CD8-positive, alpha-beta memory T cell (primary cell): ENCODE results near the gene ABCA12. TPM values are rescaled to one million over a fixed set of nuclear protein-coding genes. Genes with fewer than 3 reads are reported as not detected.

ENCODE experiments used
- CTCF ChIA-PET: fragments of 350-600 bp; sonication (Branson Sonifier 250); formaldehyde crosslinking; loops from one replicate; lab custom pipeline; 2021; ENCODE audit warnings: antibody characterized with exemption; lab: Charles Lee
- POLR2A ChIA-PET: fragments of 350-600 bp; sonication (Branson Sonifier 250); formaldehyde crosslinking; loops from one replicate; lab custom pipeline; 2021; ENCODE audit warnings: antibody characterized with exemption; lab: Charles Lee
- DNase-seq, 5 donors: peaks; one replicate each; pipeline versions ENCODE4 v3.0.0 to v3.0.0-alpha.2; 2020 to 2022; ENCODE audit warnings: mixed read lengths in 1 of 5
- H3K27ac ChIP-seq: one replicate; pipeline ENCODE4 v1.7.0; 2013; ENCODE audit warnings: low read depth, mild to moderate bottlenecking, low read length, moderate library complexity
- H3K27me3 ChIP-seq: 2 replicates; pipeline ENCODE4 v1.7.0; 2013; ENCODE audit warnings: low read length, mild to moderate bottlenecking; ENCODE audit not compliant: insufficient read depth, poor library complexity, severe bottlenecking
- H3K36me3 ChIP-seq: 2 replicates; pipeline ENCODE4 v1.7.0; 2013; ENCODE audit warnings: mild to moderate bottlenecking, low read length, moderate library complexity; ENCODE audit not compliant: insufficient read depth
- H3K4me1 ChIP-seq: 2 replicates; pipeline ENCODE4 v1.7.0; 2013; ENCODE audit warnings: mild to moderate bottlenecking, low read length, moderate library complexity; ENCODE audit not compliant: insufficient read depth
- H3K4me3 ChIP-seq: 2 replicates; pipeline ENCODE4 v1.7.0; 2013; ENCODE audit warnings: mild to moderate bottlenecking, low read length
- H3K9me3 ChIP-seq: 2 replicates; pipeline ENCODE4 v1.7.0; 2013; ENCODE audit warnings: mild to moderate bottlenecking, low read length
- H3K27ac Mint-ChIP-seq, 8 donors: one replicate each; pipeline ENCODE4 v1.8.0; 2020 to 2021; ENCODE audit warnings: mixed read lengths in 8 of 8, mild to moderate bottlenecking in 6 of 8, inconsistent platforms in 3 of 8, moderate library complexity in 3 of 8
- H3K27me3 Mint-ChIP-seq, 2 donors: one replicate each; pipeline ENCODE4 v1.8.0; 2020 to 2021; ENCODE audit warnings: mixed read lengths in 2 of 2, mild to moderate bottlenecking in 1 of 2, moderate library complexity in 1 of 2
- H3K36me3 Mint-ChIP-seq, 3 donors: one replicate each; pipeline ENCODE4 v1.8.0; 2020 to 2021; ENCODE audit warnings: mixed read lengths in 3 of 3, inconsistent platforms in 1 of 3, mild to moderate bottlenecking in 1 of 3
- H3K4me1 Mint-ChIP-seq, 3 donors: one replicate each; pipeline ENCODE4 v1.8.0; 2020 to 2021; ENCODE audit warnings: mixed read lengths in 3 of 3, inconsistent platforms in 1 of 3, mild to moderate bottlenecking in 1 of 3
- H3K4me3 Mint-ChIP-seq, 7 donors: one replicate each; pipeline ENCODE4 v1.8.0; 2020 to 2021; ENCODE audit warnings: mixed read lengths in 7 of 7, mild to moderate bottlenecking in 6 of 7, moderate library complexity in 4 of 7, inconsistent platforms in 2 of 7
- H3K9me3 Mint-ChIP-seq, 5 donors: one replicate each; pipeline ENCODE4 v1.8.0; 2020 to 2022; ENCODE audit warnings: mixed read lengths in 5 of 5, mild to moderate bottlenecking in 3 of 5, moderate library complexity in 2 of 5, inconsistent platforms in 1 of 5
- polyA plus RNA-seq: library from polyadenylated mRNA; unstranded; fragments of 300-500 nt; fragmentation: Illumina TruSeq; gene quantifications from one replicate; pipeline ENCODE4 v1.2.3, GENCODE V29; 2021
- total RNA-seq, 2 experiments: library from RNA; stranded (reverse); gene quantifications; one replicate each; pipeline ENCODE4 v1.2.3, GENCODE V29; 2021

The ABCA12 gene
- total and polyA plus RNA-seq, 3 experiments from 2014 or later: not detected

DNA sequence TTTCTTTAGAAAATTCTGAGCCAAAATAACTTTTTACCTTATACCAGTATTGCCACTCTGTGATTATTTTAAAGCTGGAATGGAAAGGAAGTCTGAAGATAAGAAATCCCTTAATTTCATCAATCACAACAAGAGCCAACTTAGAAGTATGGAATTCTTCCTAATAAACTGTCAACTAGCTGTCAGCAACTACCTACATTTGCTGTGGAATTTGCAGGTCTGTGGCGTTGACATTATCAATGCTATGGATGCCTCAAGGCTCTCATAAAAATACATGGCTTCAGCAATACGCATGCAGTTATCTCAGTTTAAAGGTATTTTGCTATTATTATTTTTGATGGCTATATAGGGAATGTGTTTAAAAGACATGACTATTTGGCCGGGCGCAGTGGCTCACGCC lies 108.5 kb downstream of the ABCA12 start:
- H3K36me3 Mint-ChIP-seq: no peaks in the 10 kb centered on the region
- no peaks in the 10 kb centered on the region for H3K4me1 Mint-ChIP-seq
- ChIA-PET CTCF (no interaction called here), POLR2A (no interaction called here)
- no peak overlapping the region for H3K4me3 Mint-ChIP-seq
- Histone ChIP-seq H3K27me3 (no peaks in the 10 kb centered on the region), H3K4me1 (no peaks in the 10 kb centered on the region), H3K4me3 (no peak overlapping the region), H3K27ac (no peak overlapping the region), H3K36me3 (no peaks in the 10 kb centered on the region), H3K9me3 (no peaks in the 10 kb centered on the region)
- no peaks in the 10 kb centered on the region for H3K9me3 Mint-ChIP-seq
- no peak for DNase-seq
- H3K27ac Mint-ChIP-seq: no peak overlapping the region
- no peaks in the 10 kb centered on the region for H3K27me3 Mint-ChIP-seq

GRCh38 chr2:215028231-215028630 lies 110.2 kb downstream of the ABCA12 start:
- H3K27ac Mint-ChIP-seq: no peak overlapping the region
- no peak overlapping the region for H3K27ac ChIP-seq
- peaks cover 0 to 1% of the 10 kb centered on the region in 2 donors for H3K27me3 Mint-ChIP-seq
- POLR2A ChIA-PET: no interaction called here
- H3K9me3 Mint-ChIP-seq: no peaks in the 10 kb centered on the region
- H3K36me3 Mint-ChIP-seq: no peaks in the 10 kb centered on the region
- H3K4me3 ChIP-seq: no peak overlapping the region
- no peaks in the 10 kb centered on the region for H3K4me1 ChIP-seq
- no peaks in the 10 kb centered on the region for H3K27me3 ChIP-seq
- no peaks in the 10 kb centered on the region for H3K9me3 ChIP-seq
- CTCF ChIA-PET: no interaction called here
- no peak for DNase-seq
- no peak overlapping the region for H3K4me3 Mint-ChIP-seq
- no peaks in the 10 kb centered on the region for H3K36me3 ChIP-seq
- H3K4me1 Mint-ChIP-seq: no peaks in the 10 kb centered on the region

DNA sequence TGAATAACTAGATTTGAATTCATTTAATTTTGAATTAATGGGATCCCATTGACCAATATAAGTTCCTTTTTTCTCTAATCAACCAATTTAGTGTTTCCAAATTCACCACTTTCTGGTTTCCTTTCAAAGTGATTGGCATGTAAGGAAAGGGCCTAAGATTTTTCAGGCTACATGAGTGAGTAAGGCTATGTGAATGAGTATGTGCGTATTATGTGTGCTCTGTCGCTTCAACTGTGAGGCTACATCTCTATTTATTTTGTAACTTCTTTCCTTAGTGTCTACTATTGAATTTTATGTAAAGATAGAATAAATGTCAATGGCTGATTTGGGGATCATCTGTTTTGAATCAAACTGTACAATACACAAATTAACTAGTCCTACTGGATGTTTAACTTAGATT lies 110.6 kb downstream of the ABCA12 start:
- Histone ChIP-seq H3K27ac (no peak overlapping the region), H3K4me3 (no peak overlapping the region), H3K4me1 (no peaks in the 10 kb centered on the region), H3K36me3 (no peaks in the 10 kb centered on the region), H3K9me3 (no peaks in the 10 kb centered on the region), H3K27me3 (no peaks in the 10 kb centered on the region)
- Mint-ChIP-seq H3K4me3 (no peak overlapping the region), H3K9me3 (no peaks in the 10 kb centered on the region), H3K27me3 (peaks cover 0 to 1% of the 10 kb centered on the region in 2 donors), H3K36me3 (no peaks in the 10 kb centered on the region), H3K4me1 (no peaks in the 10 kb centered on the region), H3K27ac (no peak overlapping the region)
- no peak for DNase-seq
- CTCF ChIA-PET: no interaction called here
- POLR2A ChIA-PET: no interaction called here

DNA sequence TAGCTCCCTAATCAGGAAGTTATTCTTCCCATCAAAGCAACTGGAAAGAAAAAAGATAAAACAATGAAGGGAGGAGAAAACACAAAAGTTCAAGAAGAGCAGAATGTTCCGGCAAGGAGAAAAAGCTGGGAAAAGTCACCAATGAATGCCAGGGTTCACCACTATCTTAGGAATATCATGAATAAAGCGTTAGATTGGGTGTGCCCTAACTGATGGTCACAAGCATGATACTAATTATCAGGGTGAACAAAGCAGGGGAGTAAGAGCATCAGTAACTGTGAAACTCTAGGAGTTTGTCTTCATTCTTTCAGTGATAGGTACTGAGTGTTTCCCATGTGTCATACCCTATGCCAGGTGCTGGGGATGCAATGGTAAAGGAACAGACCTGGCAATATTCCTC lies 115.5 kb downstream of the ABCA12 start:
- Histone ChIP-seq H3K4me1 (no peaks in the 10 kb centered on the region), H3K4me3 (no peak overlapping the region), H3K9me3 (no peaks in the 10 kb centered on the region), H3K27me3 (no peaks in the 10 kb centered on the region), H3K36me3 (no peaks in the 10 kb centered on the region), H3K27ac (no peak overlapping the region)
- H3K27ac Mint-ChIP-seq: no peak overlapping the region
- no peaks in the 10 kb centered on the region for H3K36me3 Mint-ChIP-seq
- no peak for DNase-seq
- POLR2A ChIA-PET: no interaction called here
- CTCF ChIA-PET: no interaction called here
- peaks cover 0 to 7% (median 5%) of the 10 kb centered on the region in 3 donors for H3K4me1 Mint-ChIP-seq
- no peaks in the 10 kb centered on the region for H3K9me3 Mint-ChIP-seq
- peaks cover 0 to 1% of the 10 kb centered on the region in 2 donors for H3K27me3 Mint-ChIP-seq
- no peak overlapping the region for H3K4me3 Mint-ChIP-seq

DNA sequence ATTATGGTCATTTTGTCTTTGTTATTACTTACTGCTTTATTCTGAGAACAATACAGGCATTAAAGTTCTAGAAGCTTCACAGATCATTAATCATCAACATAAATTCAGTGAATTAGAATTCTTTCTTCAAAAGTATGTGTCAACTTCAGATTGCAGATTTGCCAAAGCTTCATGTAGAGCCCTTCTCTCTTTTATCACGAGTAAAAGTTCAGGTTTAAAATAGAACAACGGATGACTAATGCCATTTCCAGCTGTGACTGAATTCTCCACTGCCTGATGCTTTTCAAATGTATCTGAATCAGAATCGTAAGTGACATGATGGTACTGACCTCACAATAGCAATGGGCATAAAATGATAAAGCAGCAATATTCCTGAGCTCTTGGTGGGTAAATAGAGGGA lies 116.0 kb downstream of the ABCA12 start:
- no peaks in the 10 kb centered on the region for H3K36me3 ChIP-seq
- H3K27ac ChIP-seq: no peak overlapping the region
- Mint-ChIP-seq H3K27me3 (peaks cover 0 to 1% of the 10 kb centered on the region in 2 donors), H3K4me3 (no peak overlapping the region), H3K4me1 (peaks cover 0 to 7% (median 5%) of the 10 kb centered on the region in 3 donors), H3K27ac (no peak overlapping the region), H3K9me3 (no peaks in the 10 kb centered on the region), H3K36me3 (no peaks in the 10 kb centered on the region)
- H3K4me1 ChIP-seq: no peaks in the 10 kb centered on the region
- POLR2A ChIA-PET: no interaction called here
- CTCF ChIA-PET: no interaction called here
- no peaks in the 10 kb centered on the region for H3K27me3 ChIP-seq
- H3K9me3 ChIP-seq: no peaks in the 10 kb centered on the region
- no peak for DNase-seq
- no peak overlapping the region for H3K4me3 ChIP-seq

DNA sequence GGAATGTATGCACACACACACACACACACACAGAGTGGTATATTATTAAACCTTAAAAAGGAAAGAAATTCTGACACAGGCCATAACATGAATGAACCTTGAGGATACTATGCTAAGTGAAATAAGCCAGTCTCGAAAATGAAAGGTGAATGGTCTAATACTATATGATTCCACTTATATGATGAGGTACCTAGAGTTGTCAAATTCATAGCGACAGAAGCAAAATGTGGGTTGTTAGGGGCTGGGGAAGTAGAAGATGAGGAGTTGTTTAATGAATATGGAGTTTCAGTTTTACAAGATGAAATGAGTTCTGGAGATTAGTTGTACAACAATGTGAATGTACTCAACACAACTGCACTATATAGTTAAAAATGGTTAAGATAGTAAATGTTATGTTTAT lies 118.1 kb downstream of the ABCA12 start:
- Histone ChIP-seq H3K9me3 (no peaks in the 10 kb centered on the region), H3K27me3 (no peaks in the 10 kb centered on the region), H3K4me3 (no peak overlapping the region), H3K27ac (no peak overlapping the region), H3K4me1 (no peaks in the 10 kb centered on the region), H3K36me3 (no peaks in the 10 kb centered on the region)
- peaks cover 0 to 7% (median 5%) of the 10 kb centered on the region in 3 donors for H3K4me1 Mint-ChIP-seq
- ChIA-PET POLR2A (no interaction called here), CTCF (no interaction called here)
- H3K27ac Mint-ChIP-seq: no peak overlapping the region
- no peak for DNase-seq
- no peaks in the 10 kb centered on the region for H3K36me3 Mint-ChIP-seq
- no peak overlapping the region for H3K4me3 Mint-ChIP-seq
- H3K27me3 Mint-ChIP-seq: peaks cover 0 to 1% of the 10 kb centered on the region in 2 donors
- H3K9me3 Mint-ChIP-seq: peaks cover 0 to 3% (median 0%) of the 10 kb centered on the region in 5 donors

- Mint-ChIP-seq H3K9me3 (peaks cover 0 to 3% (median 0%) of the 10 kb centered on the region in 5 donors), H3K27ac (no peak overlapping the region), H3K4me3 (no peak overlapping the region), H3K36me3 (no peaks in the 10 kb centered on the region), H3K4me1 (peaks cover 0 to 7% (median 5%) of the 10 kb centered on the region in 3 donors), H3K27me3 (peaks cover 0 to 1% of the 10 kb centered on the region in 2 donors)
- no peaks in the 10 kb centered on the region for H3K36me3 ChIP-seq
- no peaks in the 10 kb centered on the region for H3K27me3 ChIP-seq
- no peak overlapping the region for H3K4me3 ChIP-seq
- no peaks in the 10 kb centered on the region for H3K4me1 ChIP-seq
- ChIA-PET CTCF (no interaction called here), POLR2A (no interaction called here)
- no peaks in the 10 kb centered on the region for H3K9me3 ChIP-seq
- H3K27ac ChIP-seq: no peak overlapping the region
- DNase-seq: no peak
These were observed 118.8 kb downstream of the ABCA12 start for GRCh38 chr2:215019521-215020145.

DNA sequence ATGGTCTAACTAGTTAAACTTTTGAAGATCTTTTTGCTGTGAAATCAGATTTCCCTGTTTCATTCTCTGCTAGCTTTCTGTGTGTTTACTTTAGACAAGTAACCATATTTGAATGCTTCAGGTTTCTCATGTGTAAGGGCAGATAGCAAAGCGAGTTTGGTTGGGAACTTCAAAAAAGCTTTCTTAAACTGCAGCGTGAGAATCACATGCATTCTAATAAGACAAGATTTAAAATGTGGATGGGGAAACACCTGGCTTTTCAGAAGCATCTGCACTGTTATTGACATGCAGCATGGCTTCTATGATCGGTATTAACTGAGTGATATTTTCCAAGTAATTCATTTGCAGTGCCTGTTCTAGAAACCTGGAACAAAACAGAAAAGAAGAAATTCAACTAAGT lies 119.3 kb downstream of the ABCA12 start:
- Histone ChIP-seq H3K27ac (no peak overlapping the region), H3K4me1 (no peaks in the 10 kb centered on the region), H3K9me3 (no peaks in the 10 kb centered on the region), H3K27me3 (no peaks in the 10 kb centered on the region), H3K4me3 (no peak overlapping the region), H3K36me3 (no peaks in the 10 kb centered on the region)
- no peaks in the 10 kb centered on the region for H3K36me3 Mint-ChIP-seq
- no peak for DNase-seq
- ChIA-PET CTCF (no interaction called here), POLR2A (no interaction called here)
- H3K4me1 Mint-ChIP-seq: peaks cover 0 to 7% (median 5%) of the 10 kb centered on the region in 3 donors
- H3K9me3 Mint-ChIP-seq: peaks cover 0 to 3% (median 0%) of the 10 kb centered on the region in 5 donors
- no peak overlapping the region for H3K27ac Mint-ChIP-seq
- peaks cover 0 to 1% of the 10 kb centered on the region in 2 donors for H3K27me3 Mint-ChIP-seq
- H3K4me3 Mint-ChIP-seq: no peak overlapping the region
